ENCODE measurements around the gene S1PR1.

Gene S1PR1

GRCh38 chr1:101194746-101195145 lies 42.1 kb upstream of the S1PR1 start:
- TF ChIP-seq CTCF (IDR thresholded peaks at IDR 0.05; ENCODE audit: control insufficient read depth, insufficient read depth, low read depth, low read length, missing control alignments), result no peak
- DNase-seq (ENCODE audit: low read depth), result no peak
- no peak overlapping the region for H3K4me3 ChIP-seq (ENCODE audit: control insufficient read depth, low read depth, low read length)

GRCh38 chr1:101196668-101197067 lies 40.2 kb upstream of the S1PR1 start:
- DNase-seq (ENCODE audit: low read depth), result no peak
- TF ChIP-seq CTCF (IDR thresholded peaks at IDR 0.05; ENCODE audit: control insufficient read depth, insufficient read depth, low read depth, low read length, missing control alignments), result no peak

GRCh38 chr1:101198842-101199636 lies 37.8 kb upstream of the S1PR1 start:
- TF ChIP-seq CTCF (IDR thresholded peaks at IDR 0.05; ENCODE audit: control insufficient read depth, insufficient read depth, low read depth, low read length, missing control alignments), result no peak
- H3K4me3 ChIP-seq (ENCODE audit: control insufficient read depth, low read depth, low read length), result no peak overlapping the region
- DNase-seq (ENCODE audit: low read depth), result no peak

More at GRCh38 chr1:101196668-101197067, 40.2 kb upstream of the S1PR1 start:
- H3K4me3 ChIP-seq (ENCODE audit: control insufficient read depth, low read depth, low read length), result no peak overlapping the region

GRCh38 chr1:101199637-101199982 lies 37.2 kb upstream of the S1PR1 start:
- no peak for DNase-seq (ENCODE audit: low read depth)
- no peak overlapping the region for H3K4me3 ChIP-seq (ENCODE audit: control insufficient read depth, low read depth, low read length)
- TF ChIP-seq CTCF (IDR thresholded peaks at IDR 0.05; ENCODE audit: control insufficient read depth, insufficient read depth, low read depth, low read length, missing control alignments), result no peak

- peak; percentile 70 for DNase-seq (ENCODE audit: low read depth)
- no peak for TF ChIP-seq CTCF (IDR thresholded peaks at IDR 0.05; ENCODE audit: control insufficient read depth, insufficient read depth, low read depth, low read length, missing control alignments)
- H3K4me3 ChIP-seq (ENCODE audit: control insufficient read depth, low read depth, low read length), result no peak overlapping the region
These were observed 36.3 kb upstream of the S1PR1 start for GRCh38 chr1:101200513-101200912.

- TF ChIP-seq CTCF (IDR thresholded peaks at IDR 0.05; ENCODE audit: control insufficient read depth, insufficient read depth, low read depth, low read length, missing control alignments), result no peak
- no peak overlapping the region for H3K4me3 ChIP-seq (ENCODE audit: control insufficient read depth, low read depth, low read length)
- DNase-seq (ENCODE audit: low read depth), result no peak
These were observed 32.8 kb upstream of the S1PR1 start for GRCh38 chr1:101203820-101204540.

Data from AG09309 (cell line).